ENCODE data around the gene RIMBP2.

DNA sequence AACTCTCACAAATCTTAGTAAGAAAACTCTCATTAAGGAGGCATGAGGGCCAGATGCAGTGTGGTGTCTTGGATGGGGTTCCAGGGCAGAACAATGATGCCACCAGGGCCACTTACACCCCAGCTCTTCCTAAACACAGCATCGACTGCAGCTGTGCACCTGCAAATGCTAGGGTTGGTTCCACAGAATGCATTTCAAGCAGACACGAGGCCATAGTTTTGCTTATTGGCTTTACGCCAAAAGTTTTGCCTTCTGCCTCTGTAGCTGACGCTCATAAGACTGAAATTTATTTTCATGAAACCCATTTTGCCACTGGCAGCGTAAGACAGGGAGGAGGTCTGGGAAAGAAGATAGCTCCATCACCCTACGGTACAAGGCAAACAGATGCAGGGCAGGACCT, 179.0 kb downstream of the RIMBP2 start:
- TF ChIP-seq, protein P1, sequence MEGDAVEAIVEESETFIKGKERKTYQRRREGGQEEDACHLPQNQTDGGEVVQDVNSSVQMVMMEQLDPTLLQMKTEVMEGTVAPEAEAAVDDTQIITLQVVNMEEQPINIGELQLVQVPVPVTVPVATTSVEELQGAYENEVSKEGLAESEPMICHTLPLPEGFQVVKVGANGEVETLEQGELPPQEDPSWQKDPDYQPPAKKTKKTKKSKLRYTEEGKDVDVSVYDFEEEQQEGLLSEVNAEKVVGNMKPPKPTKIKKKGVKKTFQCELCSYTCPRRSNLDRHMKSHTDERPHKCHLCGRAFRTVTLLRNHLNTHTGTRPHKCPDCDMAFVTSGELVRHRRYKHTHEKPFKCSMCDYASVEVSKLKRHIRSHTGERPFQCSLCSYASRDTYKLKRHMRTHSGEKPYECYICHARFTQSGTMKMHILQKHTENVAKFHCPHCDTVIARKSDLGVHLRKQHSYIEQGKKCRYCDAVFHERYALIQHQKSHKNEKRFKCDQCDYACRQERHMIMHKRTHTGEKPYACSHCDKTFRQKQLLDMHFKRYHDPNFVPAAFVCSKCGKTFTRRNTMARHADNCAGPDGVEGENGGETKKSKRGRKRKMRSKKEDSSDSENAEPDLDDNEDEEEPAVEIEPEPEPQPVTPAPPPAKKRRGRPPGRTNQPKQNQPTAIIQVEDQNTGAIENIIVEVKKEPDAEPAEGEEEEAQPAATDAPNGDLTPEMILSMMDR (conservative IDR thresholded peaks at IDR 0.05; ENCODE audit: low read depth, low read length) = no peak
- TF ChIP-seq EZH2 (IDR thresholded peaks at IDR 0.05; ENCODE audit: borderline replicate concordance, low read depth, low read length, poor library complexity, severe bottlenecking) = no peak
